CD4-positive, alpha-beta T cell (primary cell): ENCODE data around the gene GNAZ. TPM values are rescaled to one million over a fixed set of nuclear protein-coding genes. Genes with fewer than 3 reads are reported as not detected.
A peak's percentile ranks its signal among the peaks of the same experiment; 100 is the strongest.

Experiments
- ATAC-seq: fragments of 200-7000 bp; cut with Tn5 transposase; one replicate; pipeline ENCODE4 v1.10.0; 2022; ENCODE audit warnings: mild to moderate bottlenecking; ENCODE audit not compliant: poor library complexity
- CTCF ChIA-PET: fragments of 350-600 bp; sonication (Branson Sonifier 250); formaldehyde crosslinking; loops from one replicate; lab custom pipeline; 2021; ENCODE audit warnings: antibody characterized with exemption, inconsistent platforms; lab: Charles Lee
- POLR2A ChIA-PET: fragments of 350-600 bp; sonication (Branson Sonifier 250); formaldehyde crosslinking; loops from one replicate; lab custom pipeline; 2021; ENCODE audit warnings: antibody characterized with exemption, inconsistent platforms; lab: Charles Lee
- DNase-seq, 14 experiments: peaks; one replicate each; pipeline ENCODE4 v3.0.0-alpha.2; 2013 to 2020; ENCODE audit warnings: mixed read lengths in 2 of 14
- H3K27ac ChIP-seq, 2 donors: one replicate each; pipeline versions ENCODE4 v1.5.1 to v1.7.0; 2013; ENCODE audit warnings: low read length in 2 of 2, low read depth in 1 of 2, mild to moderate bottlenecking in 1 of 2
- H3K27me3 ChIP-seq, 2 experiments: 1 replicate in 1 of 2; 2 replicates in 1 of 2; pipeline versions ENCODE4 v1.6.1 to v1.7.0; 2013; ENCODE audit warnings: low read length in 2 of 2, control low read depth in 1 of 2, mild to moderate bottlenecking in 1 of 2, moderate library complexity in 1 of 2; ENCODE audit not compliant: insufficient read depth in 2 of 2, control insufficient read depth in 1 of 2
- H3K36me3 ChIP-seq: one replicate; pipeline ENCODE4 v1.6.1; 2013; ENCODE audit warnings: low read length, control low read depth; ENCODE audit not compliant: insufficient read depth
- H3K4me1 ChIP-seq: one replicate; pipeline ENCODE4 v1.6.1; 2013; ENCODE audit warnings: low read length, control low read depth; ENCODE audit not compliant: insufficient read depth
- H3K4me3 ChIP-seq: one replicate; pipeline ENCODE4 v1.5.1; 2013; ENCODE audit warnings: mild to moderate bottlenecking, low read length, moderate library complexity
- H3K9me3 ChIP-seq, 2 experiments: 1 replicate in 1 of 2; 2 replicates in 1 of 2; pipeline versions ENCODE4 v1.6.1 to v1.7.0; 2013; ENCODE audit warnings: low read length in 2 of 2, mild to moderate bottlenecking in 2 of 2, control low read depth in 1 of 2, moderate library complexity in 1 of 2; ENCODE audit not compliant: control insufficient read depth in 1 of 2, insufficient read depth in 1 of 2
- H3K27ac Mint-ChIP-seq: one replicate; pipeline ENCODE4 v1.8.0; 2020; ENCODE audit warnings: mixed read lengths
- H3K27me3 Mint-ChIP-seq: one replicate; pipeline ENCODE4 v1.8.0; 2021; ENCODE audit warnings: mixed read lengths
- H3K36me3 Mint-ChIP-seq: one replicate; pipeline ENCODE4 v1.8.0; 2021; ENCODE audit warnings: low read depth, mixed read lengths
- H3K4me1 Mint-ChIP-seq: one replicate; pipeline ENCODE4 v1.8.0; 2021; ENCODE audit warnings: low read depth, mixed read lengths
- H3K4me3 Mint-ChIP-seq: one replicate; pipeline ENCODE4 v1.8.0; 2020; ENCODE audit warnings: mild to moderate bottlenecking, mixed read lengths
- H3K9me3 Mint-ChIP-seq: one replicate; pipeline ENCODE4 v1.8.0; 2020; ENCODE audit warnings: mixed read lengths
- intact Hi-C, 2 experiments: fragments of 100-400 bp; cut with DNase I in 1 of 2; cut with micrococcal nuclease in 1 of 2; formaldehyde crosslinking; loops; one replicate each; pipeline versions ENCODE4 v1.15.1 to v1.9.0; 2023 to 2025; cut with DNase I, micrococcal nuclease
- total RNA-seq, 174 experiments: library from RNA in 2 of 174; stranded (reverse) in 2 of 174; gene quantifications; one replicate each; pipeline ENCODE4 v1.2.3 and lab custom pipeline; 2021 to 2026
- TF ChIP-seq, protein P1 (sequence below): fragments of 200-600 bp; IDR thresholded peaks from one replicate; pipeline ENCODE4 v1.8.0; 2022; ENCODE audit warnings: antibody characterized with exemption, mild to moderate bottlenecking

The GNAZ gene
- total RNA-seq, 2 experiments from 2014 or later, result 0.20 to 0.38 TPM

DNA sequence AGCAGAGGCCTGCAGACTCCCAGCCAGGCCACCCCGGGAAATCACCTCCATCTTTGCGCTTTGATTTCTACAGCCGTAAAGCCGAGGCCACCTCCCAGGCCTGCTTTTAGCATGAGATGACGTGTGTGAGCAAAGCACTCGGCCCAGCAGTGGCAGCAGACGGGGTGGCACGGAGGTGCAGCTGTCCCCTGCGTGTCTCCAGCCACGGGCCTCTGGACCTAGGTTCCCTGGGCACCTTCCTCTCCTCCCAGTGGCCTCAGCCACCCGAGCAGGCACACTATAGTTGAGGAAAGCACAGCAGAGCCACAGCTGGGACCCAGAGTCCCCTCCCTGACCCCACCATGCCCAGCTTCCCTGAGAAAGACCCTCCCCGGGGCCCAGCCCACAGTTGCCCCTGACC lies 15.9 kb downstream of the GNAZ start:
- no peak overlapping the region for H3K27ac Mint-ChIP-seq

DNA sequence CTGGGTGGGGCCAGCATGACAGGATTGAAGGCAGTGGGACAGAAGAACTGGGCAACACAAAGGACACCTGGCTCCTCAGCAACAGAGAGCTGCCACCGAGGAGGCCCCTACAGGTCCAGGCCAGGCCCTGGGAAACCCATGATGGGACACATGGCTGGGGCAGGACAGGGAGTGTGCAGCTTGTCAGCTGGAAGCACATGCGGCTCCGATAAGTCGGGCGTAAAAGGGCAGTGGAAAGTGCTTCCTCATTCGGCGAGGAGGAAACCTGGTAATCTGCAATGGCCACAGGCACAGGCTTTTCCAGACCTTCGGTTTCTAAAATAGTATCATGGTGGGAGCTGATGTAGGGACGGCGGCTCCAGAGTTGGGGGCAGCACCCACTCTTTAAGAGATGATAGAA lies 16.5 kb downstream of the GNAZ start:
- no peaks in the 10 kb centered on the region for H3K36me3 Mint-ChIP-seq
- H3K4me1 Mint-ChIP-seq, result no peaks in the 10 kb centered on the region
- intact Hi-C loops, result no loop called here
- Histone ChIP-seq H3K27me3 (no peaks in the 10 kb centered on the region), H3K4me1 (peaks cover 6% of the 10 kb centered on the region), H3K27ac (no peak overlapping the region), H3K36me3 (no peaks in the 10 kb centered on the region), H3K9me3 (no peaks in the 10 kb centered on the region), H3K4me3 (no peak overlapping the region)
- H3K27ac Mint-ChIP-seq, result no peak overlapping the region
- H3K4me3 Mint-ChIP-seq, result no peak overlapping the region
- H3K9me3 Mint-ChIP-seq, result no peaks in the 10 kb centered on the region
- DNase-seq (no peak), ATAC-seq (no peak)
- POLR2A ChIA-PET, result no interaction called here
- TF ChIP-seq, protein P1, sequence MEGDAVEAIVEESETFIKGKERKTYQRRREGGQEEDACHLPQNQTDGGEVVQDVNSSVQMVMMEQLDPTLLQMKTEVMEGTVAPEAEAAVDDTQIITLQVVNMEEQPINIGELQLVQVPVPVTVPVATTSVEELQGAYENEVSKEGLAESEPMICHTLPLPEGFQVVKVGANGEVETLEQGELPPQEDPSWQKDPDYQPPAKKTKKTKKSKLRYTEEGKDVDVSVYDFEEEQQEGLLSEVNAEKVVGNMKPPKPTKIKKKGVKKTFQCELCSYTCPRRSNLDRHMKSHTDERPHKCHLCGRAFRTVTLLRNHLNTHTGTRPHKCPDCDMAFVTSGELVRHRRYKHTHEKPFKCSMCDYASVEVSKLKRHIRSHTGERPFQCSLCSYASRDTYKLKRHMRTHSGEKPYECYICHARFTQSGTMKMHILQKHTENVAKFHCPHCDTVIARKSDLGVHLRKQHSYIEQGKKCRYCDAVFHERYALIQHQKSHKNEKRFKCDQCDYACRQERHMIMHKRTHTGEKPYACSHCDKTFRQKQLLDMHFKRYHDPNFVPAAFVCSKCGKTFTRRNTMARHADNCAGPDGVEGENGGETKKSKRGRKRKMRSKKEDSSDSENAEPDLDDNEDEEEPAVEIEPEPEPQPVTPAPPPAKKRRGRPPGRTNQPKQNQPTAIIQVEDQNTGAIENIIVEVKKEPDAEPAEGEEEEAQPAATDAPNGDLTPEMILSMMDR, result no peak
- no peaks in the 10 kb centered on the region for H3K27me3 Mint-ChIP-seq
- CTCF ChIA-PET, result no interaction called here

More for the DNA sequence above, 15.9 kb downstream of the GNAZ start:
- Mint-ChIP-seq H3K4me1 (no peaks in the 10 kb centered on the region), H3K4me3 (no peak overlapping the region), H3K27me3 (no peaks in the 10 kb centered on the region), H3K9me3 (no peaks in the 10 kb centered on the region), H3K36me3 (no peaks in the 10 kb centered on the region)
- POLR2A ChIA-PET, result no interaction called here
- peaks cover 6% of the 10 kb centered on the region for H3K4me1 ChIP-seq
- H3K27ac ChIP-seq, result no peak overlapping the region
- no peaks in the 10 kb centered on the region for H3K27me3 ChIP-seq
- intact Hi-C loops, result no loop called here
- no peak for DNase-seq
- no peaks in the 10 kb centered on the region for H3K36me3 ChIP-seq
- TF ChIP-seq, protein P1, result no peak
- no peak overlapping the region for H3K4me3 ChIP-seq
- CTCF ChIA-PET, result no interaction called here
- no peaks in the 10 kb centered on the region for H3K9me3 ChIP-seq
- no peak for ATAC-seq

DNA sequence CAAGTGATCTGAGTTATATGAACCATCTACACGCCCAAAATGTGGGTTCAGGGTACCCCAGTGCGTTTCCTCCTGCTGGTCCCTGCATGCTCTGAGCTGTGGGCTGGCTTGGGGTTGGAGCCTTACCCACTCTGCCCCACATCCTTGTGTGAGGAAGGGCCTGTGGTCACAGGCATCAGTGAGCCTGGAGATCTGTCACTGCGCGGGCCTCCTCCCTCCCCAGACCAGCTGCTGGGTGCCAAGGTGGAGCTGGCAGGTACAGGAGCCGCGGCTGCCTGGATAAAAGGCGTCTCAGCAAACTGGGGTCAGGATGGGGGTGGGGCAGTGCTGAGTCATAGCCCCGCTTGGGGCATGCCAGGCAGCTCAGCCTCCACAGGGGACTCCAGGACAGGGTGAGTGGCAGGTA lies 17.9 kb downstream of the GNAZ start:
- Histone ChIP-seq H3K4me1 (peaks cover 6% of the 10 kb centered on the region), H3K9me3 (no peaks in the 10 kb centered on the region), H3K4me3 (no peak overlapping the region), H3K36me3 (no peaks in the 10 kb centered on the region), H3K27me3 (no peaks in the 10 kb centered on the region), H3K27ac (no peak overlapping the region)
- ChIA-PET POLR2A (no interaction called here), CTCF (no interaction called here)
- intact Hi-C loops, result no loop called here
- Mint-ChIP-seq H3K36me3 (no peaks in the 10 kb centered on the region), H3K9me3 (no peaks in the 10 kb centered on the region), H3K4me1 (no peaks in the 10 kb centered on the region), H3K4me3 (no peak overlapping the region), H3K27ac (no peak overlapping the region), H3K27me3 (no peaks in the 10 kb centered on the region)
- TF ChIP-seq, protein P1, result no peak
- DNase-seq (peak in 3 of 14 experiments; percentile 10 to 38 (median 15)), ATAC-seq (no peak)
